ENCODE data around the gene UBE2V1. TPM values are rescaled to one million over a fixed set of nuclear protein-coding genes. Genes with fewer than 3 reads are reported as not detected.

UBE2V1 gene
- total and polyA plus RNA-seq, 2 of the 13 experiments (the other 11 are each of a cell fraction or from before 2014, with no cell fraction given), result 81.3 to 132 TPM

- TF ChIP-seq ZNF281 (CRISPR knock-in tag; IDR thresholded peaks at IDR 0.05; ENCODE audit: borderline replicate concordance), result 0 out of 2 replicates have a peak, but pooled peaks have one; percentile 37
- TF ChIP-seq SMAD3 (CRISPR knock-in tag; IDR thresholded peaks at IDR 0.05), result no peak
- FAIRE-seq (no peak), DNase-seq (ENCODE audit: low spot score) (no peak), ATAC-seq (no peak)
- BruUV-seq (replicated peaks), result no TSS peak
- H3K4me1 ChIP-seq (ENCODE audit: insufficient read depth, low read length), result peaks cover 57% of the 10 kb centered on the region
- WGBS (ENCODE audit: low lambda C conversion rate), result 34% methylated on average over 2 of the region's 2 CpGs
- in situ Hi-C loops (cut with HindIII; ENCODE audit: extremely low pct_ligation_motif_present, low pct_unique_long_range_greater_than_20kb), result no loop called here
- H3K9me3 ChIP-seq (ENCODE audit: low read length), result no peaks in the 10 kb centered on the region
- H3K4me2 ChIP-seq (ENCODE audit: low read depth, low read length), result no peak overlapping the region
- intact Hi-C loops (cut with micrococcal nuclease; ENCODE audit: unreplicated experiment), result no loop called here
- POLR2A ChIA-PET, result interaction anchor here (1.4 kb wide), 1 partner anchor 86 kb away, joined by 6 read pairs; no protein-coding TSS in a partner anchor
- H4K20me1 ChIP-seq (ENCODE audit: insufficient read depth, low read length), result no peaks in the 10 kb centered on the region
- H3K36me3 ChIP-seq (replicated peaks in 1 of 2; ENCODE audit: control insufficient read depth in 1 of 2, insufficient read depth in 2 of 2, low read length in 2 of 2), result no peaks in the 10 kb centered on the region
- H3K4me3 ChIP-seq (replicated peaks in 1 of 3; ENCODE audit: insufficient read depth in 1 of 3, low read depth in 2 of 3, low read length in 3 of 3), result no peak overlapping the region
- H3K27me3 ChIP-seq (ENCODE audit: control insufficient read depth in 1 of 2, insufficient read depth in 2 of 2, low read length in 2 of 2), result peaks cover 0 to 21% of the 10 kb centered on the region in 2 experiments; a peak in 1 of 5 replicates
- no peak overlapping the region for H2AFZ ChIP-seq (ENCODE audit: low read length)
- no peak overlapping the region for H3K27ac ChIP-seq (ENCODE audit: extremely low read length, insufficient read depth, low read length)
- CTCF ChIA-PET (ENCODE audit: low intra/inter-chr PET ratio, low total read pairs), result no interaction called here
- no peaks in the 10 kb centered on the region for H3K79me2 ChIP-seq (ENCODE audit: insufficient read depth, low read length)
- H3K9ac ChIP-seq (ENCODE audit: insufficient read depth, low read depth, low read length), result no peak overlapping the region
These were observed 45.5 kb downstream of the UBE2V1 start for GRCh38 chr20:50067461-50067860.

GRCh38 chr20:50067018-50067417, 45.9 kb downstream of the UBE2V1 start:
- Histone ChIP-seq H2AFZ (ENCODE audit: low read length) (no peak overlapping the region), H3K9me3 (ENCODE audit: low read length) (no peaks in the 10 kb centered on the region), H3K27me3 (ENCODE audit: control insufficient read depth in 1 of 2, insufficient read depth in 2 of 2, low read length in 2 of 2) (peaks cover 0 to 26% of the 10 kb centered on the region in 2 experiments; a peak in 1 of 5 replicates), H3K9ac (ENCODE audit: insufficient read depth, low read depth, low read length) (no peak overlapping the region), H3K4me1 (ENCODE audit: insufficient read depth, low read length) (peaks cover 57% of the 10 kb centered on the region), H3K4me2 (ENCODE audit: low read depth, low read length) (no peak overlapping the region), H3K4me3 (replicated peaks in 1 of 3; ENCODE audit: insufficient read depth in 1 of 3, low read depth in 2 of 3, low read length in 3 of 3) (no peak overlapping the region), H3K79me2 (ENCODE audit: insufficient read depth, low read length) (no peaks in the 10 kb centered on the region), H4K20me1 (ENCODE audit: insufficient read depth, low read length) (no peaks in the 10 kb centered on the region), H3K36me3 (replicated peaks in 1 of 2; ENCODE audit: control insufficient read depth in 1 of 2, insufficient read depth in 2 of 2, low read length in 2 of 2) (no peaks in the 10 kb centered on the region), H3K27ac (ENCODE audit: extremely low read length, insufficient read depth, low read length) (no peak overlapping the region)
- intact Hi-C loops (cut with micrococcal nuclease; ENCODE audit: unreplicated experiment), result no loop called here
- WGBS (ENCODE audit: low lambda C conversion rate), result 33% methylated on average over 7 of the region's 7 CpGs
- DNase-seq (ENCODE audit: low spot score) (no peak), FAIRE-seq (no peak), ATAC-seq (no peak)
- TF ChIP-seq ZNF891 (CRISPR knock-in tag; IDR thresholded peaks at IDR 0.05) (peak; percentile 2; the same call in 1 of the 2 replicates), ZNF572 (CRISPR knock-in tag; IDR thresholded peaks at IDR 0.05) (0 out of 2 replicates have a peak, but pooled peaks have one; percentile 70), HIVEP1 (CRISPR knock-in tag; IDR thresholded peaks at IDR 0.05) (no peak), ZNF770 (CRISPR knock-in tag; IDR thresholded peaks at IDR 0.05) (peak; percentile 33; the same call in 1 of the 2 replicates), MYC (CRISPR knock-in tag; IDR thresholded peaks at IDR 0.05; ENCODE audit: borderline replicate concordance) (0 out of 2 replicates have a peak, but pooled peaks have one; percentile 8), TEAD3 (CRISPR knock-in tag; optimal IDR thresholded peaks at IDR 0.05; ENCODE audit: borderline replicate concordance) (peak; percentile 16), HNF1B (CRISPR knock-in tag; IDR thresholded peaks at IDR 0.05) (peak; percentile 54; the same call in 1 of the 2 replicates), KDM2A (CRISPR knock-in tag; IDR thresholded peaks at IDR 0.05; ENCODE audit: borderline replicate concordance, low read depth) (0 out of 2 replicates have a peak, but pooled peaks have one; percentile 17), TEAD2 (CRISPR knock-in tag; IDR thresholded peaks at IDR 0.05) (0 out of 2 replicates have a peak, but pooled peaks have one; percentile 18), SAFB2 (CRISPR knock-in tag; IDR thresholded peaks at IDR 0.05; ENCODE audit: borderline replicate concordance, low read depth) (no peak)
- ChIA-PET CTCF (ENCODE audit: low intra/inter-chr PET ratio, low total read pairs) (no interaction called here), POLR2A (interaction anchor here (1.4 kb wide), 1 partner anchor 86 kb away, joined by 6 read pairs; no protein-coding TSS in a partner anchor)
- in situ Hi-C loops (cut with HindIII; ENCODE audit: extremely low pct_ligation_motif_present, low pct_unique_long_range_greater_than_20kb), result no loop called here
- BruUV-seq (replicated peaks), result no TSS peak
